Choroid plexus epithelial cell (primary cell): ENCODE results near the gene SLC35F3.

Experiments used
- DNase-seq: peaks from one replicate; pipeline ENCODE4 v3.0.0-alpha.2; 2010; ENCODE audit warnings: low read depth
- H3K4me3 ChIP-seq: 2 replicates; pipeline ENCODE4 v1.5.1; 2011; ENCODE audit warnings: low read depth, mild to moderate bottlenecking, control low read depth, low read length, moderate library complexity
- TF ChIP-seq, protein P1 (sequence below): conservative IDR thresholded peaks from 2 replicates; pipeline ENCODE4 v1.5.1; 2011; ENCODE audit warnings: low read depth, mild to moderate bottlenecking, control low read depth, inconsistent platforms, low read length, moderate library complexity

The SLC35F3 gene

DNA sequence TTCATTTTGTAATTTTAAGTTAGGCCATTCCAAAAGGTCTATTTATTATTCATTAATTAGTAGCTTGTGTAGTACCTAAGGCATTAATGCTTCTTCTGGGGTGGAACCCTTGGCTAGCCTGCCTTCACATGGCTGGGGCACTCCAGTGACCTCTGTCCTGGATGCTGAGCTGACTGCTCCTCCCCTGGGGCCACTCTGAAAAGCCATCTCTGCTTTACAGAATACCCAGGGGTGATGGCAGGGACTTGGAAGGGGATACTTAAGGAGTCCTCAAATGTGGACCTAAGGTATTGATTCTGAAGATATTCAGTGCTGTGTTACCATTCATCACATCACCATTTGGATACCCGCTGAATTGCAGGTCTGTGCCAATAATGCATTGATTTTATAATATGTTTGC is 281.0 kb downstream of the SLC35F3 start:
- no peak overlapping the region for H3K4me3 ChIP-seq
- TF ChIP-seq, protein P1, sequence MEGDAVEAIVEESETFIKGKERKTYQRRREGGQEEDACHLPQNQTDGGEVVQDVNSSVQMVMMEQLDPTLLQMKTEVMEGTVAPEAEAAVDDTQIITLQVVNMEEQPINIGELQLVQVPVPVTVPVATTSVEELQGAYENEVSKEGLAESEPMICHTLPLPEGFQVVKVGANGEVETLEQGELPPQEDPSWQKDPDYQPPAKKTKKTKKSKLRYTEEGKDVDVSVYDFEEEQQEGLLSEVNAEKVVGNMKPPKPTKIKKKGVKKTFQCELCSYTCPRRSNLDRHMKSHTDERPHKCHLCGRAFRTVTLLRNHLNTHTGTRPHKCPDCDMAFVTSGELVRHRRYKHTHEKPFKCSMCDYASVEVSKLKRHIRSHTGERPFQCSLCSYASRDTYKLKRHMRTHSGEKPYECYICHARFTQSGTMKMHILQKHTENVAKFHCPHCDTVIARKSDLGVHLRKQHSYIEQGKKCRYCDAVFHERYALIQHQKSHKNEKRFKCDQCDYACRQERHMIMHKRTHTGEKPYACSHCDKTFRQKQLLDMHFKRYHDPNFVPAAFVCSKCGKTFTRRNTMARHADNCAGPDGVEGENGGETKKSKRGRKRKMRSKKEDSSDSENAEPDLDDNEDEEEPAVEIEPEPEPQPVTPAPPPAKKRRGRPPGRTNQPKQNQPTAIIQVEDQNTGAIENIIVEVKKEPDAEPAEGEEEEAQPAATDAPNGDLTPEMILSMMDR = no peak
- no peak for DNase-seq

DNA sequence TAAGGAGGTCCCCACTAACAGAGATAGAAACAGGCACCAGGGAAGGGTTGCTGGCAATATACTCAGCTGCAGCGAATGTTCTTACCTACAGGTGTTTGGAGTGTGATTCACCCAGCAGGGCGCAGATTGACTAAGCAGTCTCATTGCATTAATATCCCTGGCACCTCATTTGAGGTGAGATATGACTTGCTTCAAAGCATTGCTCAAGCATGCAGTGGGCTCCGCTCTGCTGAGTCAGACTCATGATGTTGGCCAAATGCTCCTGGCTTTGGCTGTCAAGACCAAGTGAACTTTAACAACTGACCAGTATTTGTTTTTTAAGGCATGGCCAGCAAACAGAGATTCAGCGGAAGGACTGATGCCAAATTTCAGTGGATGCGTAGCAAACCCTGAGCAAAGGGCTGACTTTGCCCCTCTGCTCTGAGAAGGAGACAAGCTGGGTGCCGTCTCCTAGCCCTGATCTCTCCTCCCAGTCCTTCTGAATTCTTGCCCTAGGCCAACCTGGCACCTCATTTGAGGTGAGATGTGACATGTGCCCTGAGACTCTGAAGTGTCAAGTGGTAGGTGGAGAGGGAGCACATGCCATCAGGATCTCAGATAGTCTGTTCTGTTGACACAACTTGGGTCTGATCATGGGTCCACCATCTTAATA is 281.7 kb downstream of the SLC35F3 start:
- TF ChIP-seq, protein P1 = no peak
- no peak overlapping the region for H3K4me3 ChIP-seq
- peak; percentile 7 for DNase-seq

DNA sequence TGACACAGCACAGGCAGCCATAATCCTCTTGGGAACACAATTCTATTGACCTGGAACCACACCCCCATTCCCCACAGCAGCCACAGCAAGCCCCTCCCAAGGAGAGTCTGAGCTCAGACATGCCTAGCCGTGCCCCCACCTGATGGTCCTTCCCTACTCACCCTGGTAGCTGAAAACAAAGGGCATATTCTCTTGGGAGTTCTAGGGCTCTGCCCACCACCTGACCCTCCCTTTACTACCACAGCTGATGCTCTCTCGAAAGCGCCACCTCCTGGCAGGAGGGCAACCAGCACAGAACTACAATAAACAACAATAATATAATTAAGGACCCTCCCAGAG is 283.9 kb downstream of the SLC35F3 start:
- H3K4me3 ChIP-seq = no peak overlapping the region

DNA sequence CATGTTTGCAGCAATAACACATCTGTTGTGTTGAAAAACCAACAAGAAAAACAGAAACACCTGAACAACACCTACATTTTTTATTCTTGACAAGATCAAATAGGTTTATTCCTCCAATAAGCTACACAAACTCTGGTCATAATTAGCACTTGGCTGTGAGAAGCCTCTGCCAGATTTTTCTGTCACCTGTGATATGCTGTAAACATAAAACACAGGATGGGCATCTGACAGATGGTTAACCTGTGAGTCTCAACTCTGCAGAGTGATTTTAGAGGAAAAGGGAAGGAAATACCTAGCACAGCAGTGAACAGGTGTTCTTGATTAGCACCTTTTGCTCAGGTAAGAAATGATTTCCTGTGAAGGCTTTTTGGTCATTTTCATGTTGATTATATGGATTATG is 293.4 kb downstream of the SLC35F3 start:
- no peak overlapping the region for H3K4me3 ChIP-seq
- no peak for DNase-seq
- TF ChIP-seq, protein P1 = no peak

More for the DNA sequence above, 283.9 kb downstream of the SLC35F3 start:
- no peak for DNase-seq
- TF ChIP-seq, protein P1 = no peak

DNA sequence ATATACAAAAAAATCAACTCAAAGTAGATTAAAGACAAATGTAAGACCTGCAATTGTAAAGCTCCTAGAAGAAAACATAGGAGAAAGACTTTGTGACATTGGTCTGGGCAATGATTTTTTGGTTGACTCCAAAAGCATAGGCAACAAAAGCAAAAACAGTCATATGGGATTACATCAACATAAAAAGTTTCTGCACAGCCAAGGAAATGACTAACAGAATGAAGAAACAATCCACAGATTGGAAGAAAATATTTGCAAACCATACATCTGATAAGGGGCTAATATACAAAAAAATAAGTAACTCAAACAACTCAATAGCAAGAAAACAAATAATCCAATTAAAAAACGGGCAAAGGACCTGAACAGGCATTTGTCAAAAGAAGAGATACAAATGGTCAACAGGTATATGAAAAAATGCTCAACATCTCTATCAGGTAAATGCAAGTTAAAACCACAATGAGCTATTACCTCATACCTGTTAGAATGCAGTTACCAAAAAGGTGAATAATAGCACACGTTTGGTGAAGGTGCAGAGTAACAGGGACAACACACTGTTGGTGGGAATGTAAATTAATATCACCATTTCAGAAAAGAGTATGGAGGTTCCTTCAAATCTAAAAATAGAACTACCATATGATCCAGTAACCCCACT is 295.1 kb downstream of the SLC35F3 start:
- no peak for DNase-seq
- no peak overlapping the region for H3K4me3 ChIP-seq
- TF ChIP-seq, protein P1 = no peak

DNA sequence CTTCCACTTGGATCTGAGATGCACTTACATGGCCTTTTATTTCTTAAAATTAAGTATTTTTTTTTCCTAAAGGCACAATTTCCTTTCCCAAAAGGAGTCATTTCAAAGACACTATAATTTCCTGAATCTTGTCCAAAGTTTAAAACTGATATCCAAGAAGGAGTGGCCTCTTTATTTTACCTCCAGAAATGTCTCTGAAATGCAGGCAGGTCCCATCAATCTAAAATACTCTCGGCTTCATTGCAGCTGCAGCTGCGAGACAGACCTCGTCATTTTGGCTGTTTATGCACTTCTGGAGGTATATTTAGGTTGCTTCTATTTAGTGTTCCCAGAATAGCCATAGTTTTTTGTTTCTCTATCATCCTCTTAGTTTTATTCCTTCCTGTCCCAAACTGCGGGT is 296.1 kb downstream of the SLC35F3 start:
- no peak overlapping the region for H3K4me3 ChIP-seq
- TF ChIP-seq, protein P1 = no peak
- DNase-seq = no peak

DNA sequence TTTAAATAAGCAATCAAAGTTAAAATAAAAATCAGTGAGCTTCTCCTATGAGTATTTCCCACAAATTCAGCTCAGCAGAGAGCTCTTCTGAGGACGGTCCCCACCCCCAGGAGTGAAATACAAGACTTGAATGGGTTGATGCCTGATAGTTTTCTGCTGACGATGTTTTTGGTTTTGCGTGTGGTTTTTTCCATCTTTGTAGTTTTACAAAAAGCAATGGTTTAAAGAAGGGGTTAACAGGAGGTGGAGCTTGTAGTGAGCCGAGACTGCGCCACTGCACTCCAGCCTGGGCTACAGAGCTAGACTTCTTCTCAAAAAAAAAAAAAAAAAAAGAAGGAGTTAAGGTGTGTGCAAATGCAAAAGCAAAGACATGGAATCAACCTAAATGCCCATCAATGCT is 297.1 kb downstream of the SLC35F3 start:
- no peak for DNase-seq
- H3K4me3 ChIP-seq = no peak overlapping the region
- TF ChIP-seq, protein P1 = no peak
